PFSK-1 (cell line): Measurements from ENCODE around the gene SIVA1.

Source experiments
- FOXP2 ChIP-seq: optimal IDR thresholded peaks from 2 replicates; pipeline ENCODE3; 2011; ENCODE audit warnings: borderline replicate concordance, control low read depth, inconsistent platforms; ENCODE audit not compliant: insufficient read depth; ENCODE audit errors: extremely low read length, extremely low read depth
- POLR2AphosphoS5 ChIP-seq: IDR thresholded peaks from 2 replicates; pipeline ENCODE4 v1.6.1; 2012; ENCODE audit warnings: low read depth, mild to moderate bottlenecking, control low read depth, low read length, moderate library complexity
- REST ChIP-seq, 2 experiments: IDR thresholded peaks; 2 replicates each; pipeline versions ENCODE4 v1.6.1 to v1.8.0; 2011 to 2012; ENCODE audit warnings: low read depth in 2 of 2, low read length in 2 of 2, control low read depth in 1 of 2, inconsistent platforms in 1 of 2, mild to moderate bottlenecking in 1 of 2, moderate library complexity in 1 of 2; ENCODE audit not compliant: insufficient read depth in 1 of 2
- SIN3A ChIP-seq: IDR thresholded peaks from 2 replicates; pipeline ENCODE4 v1.6.1; 2012; ENCODE audit warnings: mild to moderate bottlenecking, low read length, moderate library complexity, borderline replicate concordance; ENCODE audit not compliant: insufficient read depth
- TAF1 ChIP-seq: IDR thresholded peaks from 2 replicates; pipeline ENCODE4 v1.6.1; 2012; ENCODE audit warnings: low read length, control low read depth, borderline replicate concordance; ENCODE audit not compliant: insufficient read depth

Gene SIVA1

GRCh38 chr14:104749111-104749649 is 3.8 kb upstream of the SIVA1 start:
- TF ChIP-seq POLR2AphosphoS5 (no peak), TAF1 (no peak), FOXP2 (no peak), REST (IDR thresholded peaks at IDR 0.05; ENCODE audit: insufficient read depth in 1 of 2, low read depth in 2 of 2, low read length in 2 of 2) (no peak)

- TF ChIP-seq POLR2AphosphoS5 (no peak), FOXP2 (no peak), REST (IDR thresholded peaks at IDR 0.05; ENCODE audit: insufficient read depth in 1 of 2, low read depth in 2 of 2, low read length in 2 of 2) (no peak), SIN3A (no peak)
Observed at GRCh38 chr14:104750056-104750752, 2.7 kb upstream of the SIVA1 start.

GRCh38 chr14:104751539-104752422 is 1.2 kb upstream of the SIVA1 start:
- no peak for TF ChIP-seq FOXP2
- no peak for TF ChIP-seq POLR2AphosphoS5
- no peak for TF ChIP-seq SIN3A
- TF ChIP-seq TAF1: no peak
- no peak for TF ChIP-seq REST (IDR thresholded peaks at IDR 0.05; ENCODE audit: insufficient read depth in 1 of 2, low read depth in 2 of 2, low read length in 2 of 2)

- no peak for TF ChIP-seq REST (IDR thresholded peaks at IDR 0.05; ENCODE audit: insufficient read depth in 1 of 2, low read depth in 2 of 2, low read length in 2 of 2)
- no peak for TF ChIP-seq FOXP2
- no peak for TF ChIP-seq POLR2AphosphoS5
- TF ChIP-seq TAF1: no peak
- no peak for TF ChIP-seq SIN3A
Observed at GRCh38 chr14:104752423-104752734, 568 bp upstream of the SIVA1 start.
